K562 (cell line): ENCODE measurements around the gene FAM184B. TPM values are rescaled to one million over a fixed set of nuclear protein-coding genes. Genes with fewer than 3 reads are reported as not detected.

Source experiments
- EP300 ChIP-seq: IDR thresholded peaks from 2 replicates; pipeline ENCODE4 v1.6.1; 2012; ENCODE audit warnings: low read length, improper control_type of control experiment
- EWSR1 ChIP-seq: fragments of 450-650 bp; IDR thresholded peaks from 2 replicates; pipeline ENCODE4 v1.6.1; 2018; ENCODE audit warnings: borderline replicate concordance, mild to moderate bottlenecking, low read depth, moderate library complexity; ENCODE audit not compliant: partially characterized antibody
- GTF2E2 ChIP-seq: fragments of 200-800 bp; sonication (Bioruptor generic); IDR thresholded peaks from 2 replicates; pipeline ENCODE4 v1.6.1; 2016; ENCODE audit warnings: missing genetic modification characterization, missing compliant biosample characterization
- HNRNPH1 ChIP-seq: fragments of 200-400 bp; formaldehyde crosslinking; optimal IDR thresholded peaks from 2 replicates; pipeline ENCODE3; 2017; ENCODE audit warnings: low read depth, mild to moderate bottlenecking, low read length, moderate library complexity
- KDM2B ChIP-seq: fragments of 250-450 bp; sonication (Bioruptor Pico); IDR thresholded peaks from 2 replicates; pipeline ENCODE4 v1.8.0; 2021; ENCODE audit warnings: mild to moderate bottlenecking, moderate library complexity
- MAFK ChIP-seq: IDR thresholded peaks from 2 replicates; pipeline ENCODE4 v1.6.1; 2011; ENCODE audit warnings: low read length, improper control_type of control experiment
- MCM7 ChIP-seq, 2 experiments: fragments of 450-650 bp; IDR thresholded peaks; 2 replicates each; pipeline ENCODE4 v1.6.1; 2016 to 2018
- MTF1 ChIP-seq: fragments of 250-450 bp; sonication (Bioruptor Pico); IDR thresholded peaks from 2 replicates; pipeline ENCODE4 v1.9.0; 2021; ENCODE audit warnings: moderate library complexity, mild to moderate bottlenecking, inconsistent platforms, borderline replicate concordance
- NCOA1 ChIP-seq: fragments of 450-650 bp; IDR thresholded peaks from 2 replicates; pipeline ENCODE4 v1.6.1; 2016; ENCODE audit warnings: low read depth
- RNF2 ChIP-seq: sonication (generic); IDR thresholded peaks from 2 replicates; pipeline ENCODE4 v1.6.1; 2016
- SMARCC2 ChIP-seq: fragments of 450-650 bp; IDR thresholded peaks from 2 replicates; pipeline ENCODE4 v1.6.1; 2017; ENCODE audit warnings: antibody characterized with exemption, moderate library complexity, mild to moderate bottlenecking, low read depth
- SMARCE1 ChIP-seq: fragments of 450-650 bp; IDR thresholded peaks from 2 replicates; pipeline ENCODE4 v1.7.1; 2016; ENCODE audit warnings: mild to moderate bottlenecking
- WHSC1 ChIP-seq: IDR thresholded peaks from one replicate; pipeline ENCODE4 v1.6.1; 2012; ENCODE audit warnings: low read length, control low read depth, inconsistent platforms
- ZBTB7A ChIP-seq: IDR thresholded peaks from 2 replicates; pipeline ENCODE4 v1.6.1; 2011; ENCODE audit warnings: low read depth, mild to moderate bottlenecking, low read length, moderate library complexity, borderline replicate concordance; ENCODE audit not compliant: control insufficient read depth
- ZNF12 ChIP-seq: sonication (generic); formaldehyde crosslinking; IDR thresholded peaks from 2 replicates; pipeline ENCODE4 v1.4.0; 2020; ENCODE audit warnings: mild to moderate bottlenecking, missing genetic modification reagents
- ZNF134 ChIP-seq: fragments of 250-450 bp; sonication (Bioruptor Pico); conservative IDR thresholded peaks from 2 replicates; pipeline ENCODE4 v1.4.0; 2020
- ZNF408 ChIP-seq: fragments of 250-450 bp; sonication (Bioruptor Pico); IDR thresholded peaks from 2 replicates; pipeline ENCODE4 v1.4.0; 2020; ENCODE audit warnings: low read depth, mild to moderate bottlenecking, moderate library complexity
- ZNF436 ChIP-seq: fragments of 250-450, 450-650 bp; sonication (Bioruptor Pico); formaldehyde crosslinking; IDR thresholded peaks from 2 replicates; pipeline ENCODE4 v1.7.0; 2020; ENCODE audit warnings: mild to moderate bottlenecking
- ZNF583 ChIP-seq: fragments of 250-450 bp; sonication (Bioruptor Pico); IDR thresholded peaks from 2 replicates; pipeline ENCODE4 v1.4.0; 2020
- ZNF766 ChIP-seq: fragments of 200-800 bp; sonication (Bioruptor generic); conservative IDR thresholded peaks from 2 replicates; pipeline ENCODE4 v1.6.1; 2016; ENCODE audit warnings: missing genetic modification characterization, missing compliant biosample characterization
- polyA plus RNA-seq, 8 experiments: library from polyadenylated mRNA; depleted of rRNA in 4 of 8; stranded (reverse) in 5 of 8; unstranded in 3 of 8; fragments of >200 nt; fragmentation: Nextera tagmentation in 2 of 8; fragmentation: Illumina TruSeq in 1 of 8; extraction: Ambion mirVana in 2 of 8; extraction: Trizol in 1 of 8; gene quantifications; 2 replicates each; pipeline versions ENCODE4 v1.2.1 to v1.2.3, GENCODE V29; 2011 to 2014; ENCODE audit warnings: inconsistent platforms in 1 of 8, missing spikeins in 1 of 8
- total RNA-seq, 7 experiments: library from RNA; depleted of rRNA in 6 of 7; stranded (reverse); fragments of >200 nt in 6 of 7; fragmentation: Illumina TruSeq in 2 of 7; extraction: Trizol in 2 of 7; gene quantifications; 2 replicates each; pipeline versions ENCODE4 v1.2.1 to v1.2.3, GENCODE V29; 2011 to 2021; ENCODE audit warnings: low replicate concordance in 1 of 7
- TF ChIP-seq, protein P1 (sequence below): fragments of 250-450 bp; sonication (Bioruptor Pico); IDR thresholded peaks from 2 replicates; pipeline ENCODE4 v1.4.0; 2020
- TF ChIP-seq, protein P2 (sequence below): sonication (generic); formaldehyde crosslinking; IDR thresholded peaks from 2 replicates; pipeline ENCODE4 v1.8.1; 2022; ENCODE audit warnings: missing genetic modification reagents
- TF ChIP-seq, protein P3 (sequence below): fragments of 250-450 bp; sonication (Bioruptor Pico); IDR thresholded peaks from 2 replicates; pipeline ENCODE4 v1.5.0; 2021
- TF ChIP-seq, protein P4 (sequence below): fragments of 200-800 bp; sonication (Bioruptor generic); IDR thresholded peaks from 2 replicates; pipeline ENCODE4 v1.6.1; 2017; ENCODE audit warnings: missing genetic modification characterization, missing compliant biosample characterization
- TF ChIP-seq, protein P5 (sequence below): fragments of 200-400 bp; formaldehyde crosslinking; IDR thresholded peaks from 2 replicates; pipeline ENCODE4 v1.6.1; 2017; ENCODE audit warnings: mild to moderate bottlenecking, low read depth, low read length, moderate library complexity

The FAM184B gene
- total and polyA plus RNA-seq, 9 of the 15 experiments (the other 6 are each of a cell fraction or from before 2014, with no cell fraction given), result not detected

DNA sequence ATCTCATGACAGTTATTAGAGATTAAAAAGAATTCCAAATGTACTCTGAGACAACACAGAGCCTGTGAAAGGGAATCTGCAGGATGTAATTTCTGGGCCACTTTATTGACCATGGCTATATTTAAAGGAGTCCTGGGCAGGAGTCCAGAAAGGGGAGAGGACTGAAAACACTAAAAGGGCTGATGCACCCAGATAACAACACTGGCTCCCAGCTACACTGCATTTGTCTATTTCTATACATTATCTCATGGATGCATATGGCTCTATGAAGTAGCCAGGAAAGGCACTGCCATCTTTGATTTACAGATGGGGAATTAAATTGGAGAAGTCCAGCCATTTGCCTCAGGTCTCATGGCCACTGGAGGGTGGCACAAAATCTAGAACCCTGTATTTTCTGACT is 111.0 kb downstream of the FAM184B start (continued):
- TF ChIP-seq ZNF436, result no peak
- TF ChIP-seq ZNF408 (CRISPR knock-in tag), result no peak
- TF ChIP-seq, protein P1, sequence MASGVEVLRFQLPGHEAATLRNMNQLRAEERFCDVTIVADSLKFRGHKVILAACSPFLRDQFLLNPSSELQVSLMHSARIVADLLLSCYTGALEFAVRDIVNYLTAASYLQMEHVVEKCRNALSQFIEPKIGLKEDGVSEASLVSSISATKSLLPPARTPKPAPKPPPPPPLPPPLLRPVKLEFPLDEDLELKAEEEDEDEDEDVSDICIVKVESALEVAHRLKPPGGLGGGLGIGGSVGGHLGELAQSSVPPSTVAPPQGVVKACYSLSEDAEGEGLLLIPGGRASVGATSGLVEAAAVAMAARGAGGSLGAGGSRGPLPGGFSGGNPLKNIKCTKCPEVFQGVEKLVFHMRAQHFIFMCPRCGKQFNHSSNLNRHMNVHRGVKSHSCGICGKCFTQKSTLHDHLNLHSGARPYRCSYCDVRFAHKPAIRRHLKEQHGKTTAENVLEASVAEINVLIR (CRISPR knock-in tag), result no peak
- no peak for TF ChIP-seq ZNF134
- TF ChIP-seq, protein P2, sequence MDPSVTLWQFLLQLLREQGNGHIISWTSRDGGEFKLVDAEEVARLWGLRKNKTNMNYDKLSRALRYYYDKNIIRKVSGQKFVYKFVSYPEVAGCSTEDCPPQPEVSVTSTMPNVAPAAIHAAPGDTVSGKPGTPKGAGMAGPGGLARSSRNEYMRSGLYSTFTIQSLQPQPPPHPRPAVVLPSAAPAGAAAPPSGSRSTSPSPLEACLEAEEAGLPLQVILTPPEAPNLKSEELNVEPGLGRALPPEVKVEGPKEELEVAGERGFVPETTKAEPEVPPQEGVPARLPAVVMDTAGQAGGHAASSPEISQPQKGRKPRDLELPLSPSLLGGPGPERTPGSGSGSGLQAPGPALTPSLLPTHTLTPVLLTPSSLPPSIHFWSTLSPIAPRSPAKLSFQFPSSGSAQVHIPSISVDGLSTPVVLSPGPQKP (CRISPR knock-in tag), result no peak
- TF ChIP-seq ZNF12 (CRISPR knock-in tag), result no peak
- TF ChIP-seq MCM7 (IDR thresholded peaks at IDR 0.05), result no peak
- TF ChIP-seq, protein P3, sequence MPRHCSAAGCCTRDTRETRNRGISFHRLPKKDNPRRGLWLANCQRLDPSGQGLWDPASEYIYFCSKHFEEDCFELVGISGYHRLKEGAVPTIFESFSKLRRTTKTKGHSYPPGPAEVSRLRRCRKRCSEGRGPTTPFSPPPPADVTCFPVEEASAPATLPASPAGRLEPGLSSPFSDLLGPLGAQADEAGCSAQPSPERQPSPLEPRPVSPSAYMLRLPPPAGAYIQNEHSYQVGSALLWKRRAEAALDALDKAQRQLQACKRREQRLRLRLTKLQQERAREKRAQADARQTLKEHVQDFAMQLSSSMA, result no peak
- TF ChIP-seq RNF2, result peak; percentile 52; the same call in 1 of the 2 replicates
- TF ChIP-seq WHSC1, result no peak
- TF ChIP-seq HNRNPH1, result no peak
- peak; percentile 91 for TF ChIP-seq EP300
- TF ChIP-seq MTF1 (CRISPR knock-in tag), result no peak
- no peak for TF ChIP-seq KDM2B
- no peak for TF ChIP-seq ZNF583 (CRISPR knock-in tag)
- TF ChIP-seq GTF2E2 (tag), result no peak
- TF ChIP-seq EWSR1, result no peak
- peak; percentile 65; the same call in 1 of the 2 replicates for TF ChIP-seq NCOA1
- TF ChIP-seq, protein P4, sequence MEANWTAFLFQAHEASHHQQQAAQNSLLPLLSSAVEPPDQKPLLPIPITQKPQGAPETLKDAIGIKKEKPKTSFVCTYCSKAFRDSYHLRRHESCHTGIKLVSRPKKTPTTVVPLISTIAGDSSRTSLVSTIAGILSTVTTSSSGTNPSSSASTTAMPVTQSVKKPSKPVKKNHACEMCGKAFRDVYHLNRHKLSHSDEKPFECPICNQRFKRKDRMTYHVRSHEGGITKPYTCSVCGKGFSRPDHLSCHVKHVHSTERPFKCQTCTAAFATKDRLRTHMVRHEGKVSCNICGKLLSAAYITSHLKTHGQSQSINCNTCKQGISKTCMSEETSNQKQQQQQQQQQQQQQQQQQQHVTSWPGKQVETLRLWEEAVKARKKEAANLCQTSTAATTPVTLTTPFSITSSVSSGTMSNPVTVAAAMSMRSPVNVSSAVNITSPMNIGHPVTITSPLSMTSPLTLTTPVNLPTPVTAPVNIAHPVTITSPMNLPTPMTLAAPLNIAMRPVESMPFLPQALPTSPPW, result peak; percentile 30; the same call in 1 of the 2 replicates
- TF ChIP-seq SMARCC2, result peak; percentile 90
- TF ChIP-seq SMARCE1, result peak; percentile 97
- no peak for TF ChIP-seq MAFK
- TF ChIP-seq, protein P5, sequence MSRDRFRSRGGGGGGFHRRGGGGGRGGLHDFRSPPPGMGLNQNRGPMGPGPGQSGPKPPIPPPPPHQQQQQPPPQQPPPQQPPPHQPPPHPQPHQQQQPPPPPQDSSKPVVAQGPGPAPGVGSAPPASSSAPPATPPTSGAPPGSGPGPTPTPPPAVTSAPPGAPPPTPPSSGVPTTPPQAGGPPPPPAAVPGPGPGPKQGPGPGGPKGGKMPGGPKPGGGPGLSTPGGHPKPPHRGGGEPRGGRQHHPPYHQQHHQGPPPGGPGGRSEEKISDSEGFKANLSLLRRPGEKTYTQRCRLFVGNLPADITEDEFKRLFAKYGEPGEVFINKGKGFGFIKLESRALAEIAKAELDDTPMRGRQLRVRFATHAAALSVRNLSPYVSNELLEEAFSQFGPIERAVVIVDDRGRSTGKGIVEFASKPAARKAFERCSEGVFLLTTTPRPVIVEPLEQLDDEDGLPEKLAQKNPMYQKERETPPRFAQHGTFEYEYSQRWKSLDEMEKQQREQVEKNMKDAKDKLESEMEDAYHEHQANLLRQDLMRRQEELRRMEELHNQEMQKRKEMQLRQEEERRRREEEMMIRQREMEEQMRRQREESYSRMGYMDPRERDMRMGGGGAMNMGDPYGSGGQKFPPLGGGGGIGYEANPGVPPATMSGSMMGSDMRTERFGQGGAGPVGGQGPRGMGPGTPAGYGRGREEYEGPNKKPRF, result no peak
- no peak for TF ChIP-seq ZBTB7A
- TF ChIP-seq ZNF766 (CRISPR knock-in tag), result no peak
